GM04504 (cell line): Measurements from ENCODE around the gene SPACA4.

Experiments used
- DNase-seq: peaks from one replicate; pipeline ENCODE4 v3.0.0-alpha.2; 2012; ENCODE audit warnings: low read depth

The SPACA4 gene

DNA sequence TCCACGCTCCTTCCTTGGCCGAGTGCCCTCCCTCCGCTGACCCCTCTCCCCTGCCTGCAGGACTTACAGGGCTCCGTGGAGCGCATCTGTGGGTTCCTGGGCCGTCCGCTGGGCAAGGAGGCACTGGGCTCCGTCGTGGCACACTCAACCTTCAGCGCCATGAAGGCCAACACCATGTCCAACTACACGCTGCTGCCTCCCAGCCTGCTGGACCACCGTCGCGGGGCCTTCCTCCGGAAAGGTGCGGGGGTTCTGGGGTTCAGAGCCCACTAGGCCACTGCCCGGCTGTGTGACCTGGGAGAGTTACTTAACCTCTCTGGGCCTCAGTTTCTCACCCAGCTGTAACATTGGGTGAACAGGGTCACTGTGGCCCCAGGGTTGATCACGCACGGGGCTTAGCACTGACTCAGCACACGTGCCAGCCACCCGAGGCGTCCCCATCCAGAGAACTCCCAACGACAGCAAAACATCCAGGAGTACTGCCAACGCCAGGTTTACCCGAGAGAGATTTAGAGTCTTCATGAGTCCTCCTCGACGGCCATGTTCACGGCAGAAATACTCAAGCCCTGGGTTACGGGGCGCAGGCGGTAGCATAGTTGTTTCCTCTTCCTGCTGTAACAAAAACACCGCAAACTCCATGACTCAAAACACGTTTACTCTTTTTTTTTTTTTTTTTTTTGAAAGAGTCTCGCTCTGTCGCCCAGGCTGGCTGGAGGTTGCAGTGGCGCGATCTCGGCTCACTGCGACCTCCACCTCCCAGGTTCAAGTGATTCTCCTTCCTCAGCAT is 9.7 kb upstream of the SPACA4 start:
- no peak for DNase-seq

- no peak for DNase-seq
Measured at GRCh38 chr19:48598996-48599700, 7.4 kb upstream of the SPACA4 start.

GRCh38 chr19:48600679-48601417 is 5.7 kb upstream of the SPACA4 start:
- no peak for DNase-seq

DNA sequence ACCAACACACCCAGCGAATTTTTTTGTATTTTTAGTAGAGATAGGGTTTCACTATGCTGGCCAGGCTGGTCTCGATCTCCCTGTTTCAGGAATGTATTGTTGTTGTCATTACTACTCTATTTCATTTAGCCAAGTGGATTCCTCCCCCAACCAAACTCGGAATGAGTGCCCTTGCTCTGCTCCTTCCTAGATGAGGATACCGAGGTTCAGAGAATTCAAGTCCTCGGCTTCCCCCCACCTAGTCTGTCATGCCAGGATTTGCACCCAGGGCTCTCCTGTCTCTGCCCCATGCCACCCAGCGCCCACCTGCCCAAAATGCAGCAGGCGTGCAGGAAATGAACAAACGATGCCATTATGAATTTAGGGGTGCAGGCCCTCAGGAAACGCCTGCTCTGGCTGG is 3.5 kb upstream of the SPACA4 start:
- no peak for DNase-seq

- no peak for DNase-seq
Measured at GRCh38 chr19:48603449-48603848, 3.1 kb upstream of the SPACA4 start.

DNA sequence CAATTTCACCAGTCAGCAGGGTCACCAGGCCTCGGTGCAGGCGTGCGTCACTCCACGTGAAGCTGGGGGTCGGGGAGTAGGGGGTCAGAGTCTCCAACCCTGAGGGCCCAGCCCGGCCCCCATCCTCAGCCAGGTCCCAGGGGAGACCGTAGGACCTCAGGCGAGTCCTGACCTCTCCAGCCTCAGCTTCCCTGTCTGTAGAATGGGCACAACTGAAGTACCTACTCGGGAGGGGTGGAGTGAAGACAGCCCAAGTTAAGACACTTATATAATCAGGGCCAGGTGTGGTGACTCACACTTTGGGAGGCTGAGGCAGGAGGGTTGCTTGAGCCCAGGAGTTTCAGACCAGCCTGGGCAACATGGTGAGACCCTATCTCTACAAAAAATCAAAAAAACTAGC is 2.7 kb upstream of the SPACA4 start:
- DNase-seq, result no peak

DNA sequence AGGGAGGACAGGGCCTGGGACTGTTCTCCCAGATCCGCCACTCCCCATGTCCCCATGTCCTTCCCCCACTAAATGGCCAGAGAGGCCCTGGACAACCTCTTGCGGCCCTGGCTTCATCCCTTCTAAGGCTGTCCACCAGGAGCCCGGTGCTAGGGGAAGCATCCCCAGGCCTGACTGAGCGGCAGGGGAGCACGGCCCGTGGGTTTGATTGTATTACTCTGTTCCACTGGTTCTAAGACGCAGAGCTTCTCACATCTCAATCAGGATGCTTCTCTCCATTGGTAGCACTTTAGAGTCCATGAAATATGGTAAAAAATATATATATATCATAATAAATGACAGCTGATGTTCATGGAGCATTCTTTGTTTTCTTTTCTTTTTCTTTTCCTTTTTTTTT is 815 bp downstream of the SPACA4 start:
- DNase-seq, result no peak

DNA sequence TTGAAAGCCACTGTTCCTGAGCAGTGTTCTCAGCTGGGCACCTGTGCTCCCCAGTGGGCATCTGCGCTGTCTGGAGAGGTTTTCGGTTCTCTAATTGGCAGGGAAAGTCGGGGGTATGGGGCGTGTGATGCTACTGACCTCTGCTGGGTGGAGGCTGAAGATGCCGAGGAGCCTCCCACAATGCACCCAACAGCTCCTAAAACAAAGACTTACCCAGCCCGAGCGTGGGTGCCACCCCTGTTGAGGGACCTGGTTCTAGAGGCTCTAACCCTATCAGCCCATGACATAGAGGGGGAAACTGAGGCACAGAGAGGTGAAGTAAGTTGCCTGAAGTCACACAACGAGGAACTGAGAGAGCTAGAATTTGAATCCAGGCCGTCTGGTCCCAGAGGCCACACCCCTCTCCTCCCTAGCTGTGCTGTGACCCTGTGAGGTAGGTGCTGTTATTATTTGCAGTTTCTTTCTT is 2.3 kb downstream of the SPACA4 start:
- DNase-seq, result no peak

DNA sequence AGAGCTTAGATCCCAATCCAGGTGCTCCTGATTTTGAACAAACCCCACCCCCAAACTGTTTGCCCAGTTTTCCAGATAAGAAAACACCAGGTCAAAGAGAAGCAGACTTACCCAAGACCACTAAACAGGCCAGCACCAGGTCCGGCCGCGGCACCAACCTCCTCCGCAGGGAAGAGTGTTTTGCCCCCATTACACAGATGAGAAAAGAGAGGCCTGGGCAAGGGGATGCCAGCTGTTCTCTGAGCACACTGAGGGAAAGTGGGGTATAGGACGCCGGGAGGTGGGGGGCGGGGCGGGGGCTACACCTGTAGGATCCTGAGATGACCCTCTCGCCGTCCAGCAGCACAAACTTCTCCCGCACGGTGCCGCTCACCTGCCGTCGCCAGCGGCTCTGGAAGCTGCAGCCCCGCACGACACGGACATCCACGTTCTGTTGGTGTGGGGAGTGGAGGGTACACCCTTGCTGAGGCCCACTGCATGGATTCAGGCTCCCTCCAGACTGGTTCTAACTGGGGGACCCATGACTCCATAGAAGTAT is 3.1 kb downstream of the SPACA4 start:
- no peak for DNase-seq

- no peak for DNase-seq
Measured at GRCh38 chr19:48611872-48612271, 5.3 kb downstream of the SPACA4 start.

DNA sequence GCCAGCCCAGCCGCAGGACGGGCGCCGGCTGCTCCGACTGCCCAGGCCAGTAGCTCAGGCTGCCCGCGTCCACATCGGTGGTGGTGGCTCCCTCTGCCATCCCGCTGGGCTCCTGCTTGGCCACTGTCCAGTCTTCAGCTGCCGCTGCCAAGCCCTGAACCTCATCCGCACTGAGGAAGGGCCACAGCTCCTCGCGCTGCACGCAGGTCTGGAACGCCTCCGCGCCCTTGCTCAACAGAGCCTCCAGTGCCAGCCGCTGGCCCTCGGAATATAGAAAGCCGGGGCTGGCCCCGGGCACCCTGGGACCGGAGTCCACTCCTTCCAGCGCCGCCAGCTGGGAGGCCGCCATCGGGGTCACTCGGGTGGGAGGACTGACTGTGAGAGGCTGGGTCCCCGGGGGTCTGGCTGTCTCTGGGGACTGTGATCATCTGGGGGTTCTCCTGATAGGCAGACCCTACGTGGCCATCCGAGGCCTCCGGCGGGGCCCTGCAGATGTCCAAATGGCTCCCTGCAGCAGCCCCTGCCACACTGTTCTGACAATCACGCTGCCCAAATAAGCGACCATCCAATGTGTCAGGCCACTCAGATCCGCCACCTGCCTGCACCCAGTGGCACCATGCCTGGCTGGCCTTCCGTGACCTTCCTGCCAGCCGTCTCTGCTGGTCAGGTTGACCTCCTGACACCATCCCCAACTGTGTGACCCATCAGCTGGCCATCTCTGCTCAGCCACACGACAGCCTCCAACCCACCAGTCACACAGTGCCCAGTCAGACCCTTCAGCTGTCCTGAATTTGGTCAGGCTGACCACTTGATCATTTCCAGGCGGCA is 6.7 kb downstream of the SPACA4 start:
- DNase-seq, result no peak

- no peak for DNase-seq
Measured at GRCh38 chr19:48613852-48614435, 7.4 kb downstream of the SPACA4 start.

- no peak for DNase-seq
Measured at GRCh38 chr19:48614436-48615230, 8.1 kb downstream of the SPACA4 start, which contains the start of gene FAM83E. FAM83E (minus strand) TSS chr19:48615076; CDS start chr19:48613372, 1,704 bp downstream.

- no peak for DNase-seq
Measured at GRCh38 chr19:48615231-48616040, 8.9 kb downstream of the SPACA4 start.

DNA sequence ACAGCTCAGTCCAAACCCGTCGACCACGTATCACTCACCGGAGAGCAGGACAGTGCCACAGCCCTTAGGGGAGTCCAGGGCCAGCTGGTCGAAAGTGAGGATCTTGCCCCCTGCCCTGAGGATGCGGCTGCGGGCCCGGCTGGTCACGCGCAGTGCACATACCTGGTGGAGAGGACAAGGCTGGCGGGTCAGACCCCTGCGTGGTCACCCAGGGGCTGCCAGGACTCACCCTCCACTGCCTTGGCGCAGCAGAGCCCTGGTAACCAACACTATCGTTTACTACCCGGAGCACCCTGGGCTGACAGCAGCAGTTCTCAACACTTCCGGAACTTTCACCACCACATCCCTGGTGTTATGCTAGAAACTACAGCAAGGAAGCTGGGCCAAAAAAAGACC is 9.5 kb downstream of the SPACA4 start:
- DNase-seq, result no peak

GRCh38 chr19:48616491-48617056 is 10.0 kb downstream of the SPACA4 start:
- DNase-seq, result no peak

GRCh38 chr19:48617146-48617937 is 10.8 kb downstream of the SPACA4 start:
- DNase-seq, result no peak

DNA sequence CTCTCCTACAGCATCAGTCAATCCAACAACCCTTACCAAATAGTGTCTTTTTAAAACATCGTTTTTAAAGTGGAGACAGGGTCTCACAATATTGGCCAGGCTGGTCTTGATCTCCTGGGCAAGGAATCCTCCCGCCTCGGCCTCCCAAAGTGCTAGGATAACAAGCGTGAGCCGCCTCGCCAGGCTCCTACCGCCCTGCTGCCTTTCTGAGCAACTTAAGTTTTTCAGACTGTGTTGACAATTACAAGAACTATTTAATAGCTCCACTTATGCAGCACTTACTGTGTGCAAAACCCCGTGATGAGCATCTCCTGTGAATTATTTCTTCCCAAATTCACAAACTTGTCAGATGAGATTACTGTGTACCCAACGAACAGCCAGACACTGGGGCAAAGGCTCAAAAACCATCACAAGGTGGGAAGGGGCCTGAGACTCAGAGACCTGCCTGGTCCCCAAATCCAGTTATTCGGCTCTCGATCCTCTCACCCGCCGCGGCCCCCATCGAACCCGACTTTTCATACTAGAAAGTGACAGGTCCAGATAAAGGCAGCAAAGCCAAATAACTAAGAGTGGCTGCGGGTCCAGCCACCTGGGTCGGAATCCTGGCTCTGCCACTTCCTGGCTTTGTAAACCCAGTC is 11.9 kb downstream of the SPACA4 start:
- DNase-seq, result no peak
